Stimulated activated CD8-positive, alpha-beta memory T cell treated with anti-CD3 and anti-CD28 coated beads, Interleukin-7, amount 100 ng/mL, for 4 hours (primary cell): Measurements from ENCODE around the gene STK32B.

ENCODE experiments used
- DNase-seq, 2 donors: peaks; one replicate each; pipeline ENCODE4 v3.0.0-alpha.2; 2020; ENCODE audit warnings: low read depth in 2 of 2

The STK32B gene

DNA sequence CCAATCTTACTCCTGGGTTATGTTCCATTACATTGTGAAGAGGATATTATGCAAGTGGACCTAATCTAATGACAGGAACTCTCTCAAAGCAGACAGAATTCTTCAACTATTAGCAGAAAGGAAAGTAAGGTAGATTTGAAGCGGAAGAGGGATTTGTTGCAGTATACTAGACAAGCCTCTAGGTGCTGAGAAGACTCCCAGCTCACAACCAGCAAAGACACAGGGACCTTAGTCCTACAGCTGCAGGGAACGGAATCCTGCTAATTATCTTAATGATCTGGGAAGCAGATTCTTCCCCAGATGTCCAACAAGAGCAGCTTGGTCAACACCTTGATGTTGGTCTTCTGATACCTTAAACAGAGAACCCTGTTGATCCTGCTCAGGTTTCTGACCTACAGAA, 73.6 kb downstream of the STK32B start:
- DNase-seq = no peak

DNA sequence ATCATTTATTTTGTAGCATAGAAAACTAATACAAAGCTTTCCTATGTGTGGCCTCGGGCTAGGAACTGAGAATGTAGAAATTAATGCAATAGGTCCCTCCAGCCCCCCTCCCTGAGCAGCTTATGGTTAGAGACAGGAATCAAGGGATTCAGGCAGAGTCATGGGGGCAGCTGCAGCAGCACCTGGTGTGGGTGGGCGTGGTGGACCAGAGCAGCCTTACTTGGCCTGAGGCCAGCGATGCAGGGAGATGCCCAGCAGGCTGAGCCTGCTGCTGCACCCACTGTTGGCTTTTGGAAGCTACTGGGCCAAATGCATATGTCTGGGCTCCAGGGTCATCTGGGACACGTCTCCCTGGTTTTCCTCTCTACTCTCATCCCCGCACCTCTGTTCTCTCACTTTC, 74.0 kb downstream of the STK32B start:
- DNase-seq = no peak

DNA sequence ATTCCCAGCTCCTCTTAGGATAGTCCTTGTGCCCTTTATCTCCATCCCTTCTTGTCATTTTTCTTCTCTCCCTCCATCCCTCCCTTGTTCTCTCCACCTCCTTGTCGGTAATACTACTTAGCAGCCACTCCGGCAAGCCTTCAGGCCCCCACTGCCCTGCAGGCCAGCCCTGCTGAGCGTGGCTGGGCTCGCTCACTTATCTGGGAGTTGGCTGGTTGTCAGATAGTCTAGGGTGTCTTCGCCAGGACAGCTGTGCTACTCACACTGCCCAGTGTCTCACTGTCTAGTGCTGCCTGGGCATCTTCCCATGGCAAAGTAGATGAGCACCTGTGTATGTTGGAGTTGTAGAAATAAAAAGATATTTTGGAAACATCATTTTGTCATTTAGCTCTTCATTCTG, 75.0 kb downstream of the STK32B start:
- DNase-seq = no peak

DNA sequence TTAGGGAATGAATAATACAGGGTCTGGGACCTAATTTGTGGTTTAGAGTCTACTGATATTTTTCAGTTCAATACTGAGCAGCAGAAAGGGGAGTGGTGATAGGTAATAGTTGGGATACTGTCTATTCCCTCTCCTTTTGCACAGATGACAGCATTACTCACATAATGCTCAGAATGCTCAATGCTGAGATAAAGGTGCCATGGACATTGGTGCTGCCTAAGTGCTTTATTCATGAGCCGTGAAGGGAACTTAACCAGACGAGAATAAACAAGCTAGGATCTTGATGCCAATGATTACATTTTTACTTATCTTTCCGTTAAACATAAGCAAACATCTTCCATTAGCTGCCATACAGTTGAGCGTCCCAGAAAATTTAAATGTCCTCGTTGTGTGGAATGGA, 75.6 kb downstream of the STK32B start:
- no peak for DNase-seq

DNA sequence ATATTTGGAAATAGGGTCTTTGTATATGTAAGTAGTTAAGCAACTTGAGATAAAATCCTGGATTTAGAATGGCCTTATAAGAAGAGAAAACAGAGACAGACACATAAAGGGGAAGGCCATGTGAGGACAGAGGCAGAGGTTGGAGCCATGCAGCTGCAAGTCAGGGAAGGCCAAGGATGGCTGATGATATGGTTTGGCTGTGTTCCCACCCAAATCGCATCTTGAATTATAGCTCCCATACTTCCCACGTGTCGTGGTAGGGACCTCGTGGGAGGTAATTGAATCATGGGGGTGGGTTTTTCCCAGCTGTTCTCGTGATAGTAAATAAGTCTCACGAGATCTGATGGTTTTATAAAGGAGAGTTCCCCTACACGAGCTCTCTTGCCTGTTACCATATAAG, 76.3 kb downstream of the STK32B start:
- DNase-seq = no peak

DNA sequence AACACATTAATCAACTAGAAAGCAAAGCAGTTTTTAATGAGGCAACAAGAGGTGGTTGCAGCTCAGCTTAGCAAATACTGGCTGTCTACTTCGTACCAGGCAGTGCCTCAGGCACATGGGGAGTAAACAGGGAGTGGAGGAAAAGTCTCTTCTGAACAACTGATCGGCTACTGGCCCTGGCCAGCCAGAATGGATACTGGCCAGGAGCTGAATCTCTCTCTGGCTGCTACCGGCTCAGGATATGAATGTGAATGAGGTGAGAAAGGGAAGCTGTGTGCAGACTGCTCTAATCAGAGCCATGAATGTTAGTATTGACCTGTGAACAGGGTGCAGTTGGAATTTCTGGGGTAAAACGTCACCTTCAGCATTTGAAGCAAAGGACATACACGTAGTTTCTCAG, 77.3 kb downstream of the STK32B start:
- no peak for DNase-seq

DNA sequence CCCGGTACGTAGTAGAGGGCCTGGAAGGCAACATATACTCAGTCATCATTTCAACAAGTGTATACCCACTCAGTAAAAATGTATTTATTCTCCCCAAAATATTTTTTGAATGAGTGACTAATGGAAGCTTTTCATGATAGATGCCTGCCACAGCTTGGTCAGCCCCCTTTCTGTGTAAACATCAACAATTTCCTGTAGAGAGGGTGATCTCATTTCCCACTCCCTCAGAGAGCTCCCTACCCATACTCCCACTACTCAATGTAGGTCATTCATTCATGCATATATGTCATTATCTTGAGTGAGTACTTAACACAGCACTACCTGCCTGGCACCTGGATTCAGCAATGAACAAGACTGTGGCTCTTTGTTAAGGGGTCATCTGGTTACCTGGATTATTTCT, 81.9 kb downstream of the STK32B start:
- no peak for DNase-seq

DNA sequence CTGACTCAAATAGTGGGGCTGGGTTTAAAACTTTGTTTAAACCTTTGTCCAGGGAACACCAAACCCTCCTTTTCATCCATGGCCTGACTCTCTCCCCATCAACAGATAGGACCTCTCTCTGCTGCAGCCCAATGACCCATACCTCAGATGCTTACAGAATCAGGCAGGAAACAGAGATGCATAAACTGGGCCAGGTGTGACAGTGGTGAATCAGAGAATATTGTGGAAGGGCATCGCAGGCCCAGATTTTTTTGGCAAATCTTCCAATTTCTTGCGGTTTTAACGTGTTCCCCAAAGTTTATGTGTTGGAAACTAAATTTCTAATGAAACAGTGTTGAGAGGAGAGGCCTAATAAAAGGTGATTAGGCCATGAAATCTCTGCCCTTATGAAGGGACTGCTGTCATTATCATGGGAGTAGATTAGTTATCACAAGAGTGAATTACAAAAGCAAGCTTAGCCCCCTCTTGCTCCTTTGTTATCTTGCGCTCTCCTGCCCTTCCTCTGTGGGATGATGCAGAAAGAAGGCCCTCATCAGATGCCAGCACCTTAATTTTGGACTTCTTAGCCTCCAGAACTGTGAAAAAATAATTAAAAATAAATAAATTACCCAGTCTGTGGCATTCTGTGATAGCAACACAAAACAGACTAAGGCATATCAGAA, 82.8 kb downstream of the STK32B start:
- no peak for DNase-seq

DNA sequence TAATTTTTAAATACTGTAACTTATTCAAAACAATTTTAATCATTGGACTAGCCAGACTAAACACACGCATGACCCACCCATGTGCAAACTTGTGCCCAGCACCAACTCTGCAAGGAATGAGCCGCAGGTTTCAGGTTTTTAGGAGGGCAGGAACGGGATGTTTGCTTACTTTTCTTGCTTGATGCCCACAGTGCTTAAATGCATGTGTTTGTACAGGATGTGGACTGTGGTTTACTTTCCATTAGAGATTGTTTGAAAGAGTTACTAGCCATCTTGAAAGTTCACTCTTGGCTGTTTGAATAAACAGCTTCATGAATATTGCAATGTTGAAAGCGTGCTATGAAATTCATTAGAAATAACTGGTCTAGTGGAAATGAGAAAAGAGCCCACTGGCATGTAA, 83.3 kb downstream of the STK32B start:
- no peak for DNase-seq

DNA sequence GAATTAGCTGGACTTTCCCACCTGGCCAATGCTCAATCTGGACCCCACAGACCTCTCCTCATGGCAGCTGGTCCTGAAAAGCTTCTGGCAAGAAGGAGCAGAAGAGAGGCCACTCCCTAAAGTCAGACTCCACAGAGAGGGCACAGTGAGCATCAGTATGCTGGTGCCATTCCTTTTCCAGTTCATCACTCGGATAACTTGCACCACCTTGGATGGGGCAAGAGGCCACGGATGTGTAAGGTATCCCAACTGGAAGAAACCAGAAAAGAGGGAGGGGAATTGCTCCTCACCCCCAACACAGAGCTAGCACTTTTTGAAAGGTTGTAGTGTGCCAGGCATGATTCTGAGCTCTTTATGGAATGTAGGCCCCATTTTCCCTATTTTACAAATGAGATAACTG, 85.9 kb downstream of the STK32B start:
- no peak for DNase-seq

DNA sequence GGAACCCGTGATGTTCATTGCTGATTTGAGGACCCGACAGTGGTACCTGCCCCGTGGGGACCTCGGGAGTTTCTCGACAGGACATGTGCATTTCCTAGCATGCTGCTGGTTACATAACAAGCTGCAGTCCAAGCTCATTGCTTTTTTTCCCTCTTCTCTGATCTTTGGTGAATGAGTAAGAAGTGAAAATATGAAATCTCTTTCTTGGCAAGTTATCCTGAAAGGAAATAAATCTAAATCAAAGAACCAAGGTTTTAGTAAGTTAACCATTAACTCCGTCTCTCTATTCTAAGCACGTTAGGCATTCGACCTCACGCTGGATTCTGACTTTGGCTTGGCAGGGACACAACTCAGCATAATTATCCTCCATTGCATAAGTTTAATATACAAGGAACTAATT, 86.6 kb downstream of the STK32B start:
- no peak for DNase-seq

DNA sequence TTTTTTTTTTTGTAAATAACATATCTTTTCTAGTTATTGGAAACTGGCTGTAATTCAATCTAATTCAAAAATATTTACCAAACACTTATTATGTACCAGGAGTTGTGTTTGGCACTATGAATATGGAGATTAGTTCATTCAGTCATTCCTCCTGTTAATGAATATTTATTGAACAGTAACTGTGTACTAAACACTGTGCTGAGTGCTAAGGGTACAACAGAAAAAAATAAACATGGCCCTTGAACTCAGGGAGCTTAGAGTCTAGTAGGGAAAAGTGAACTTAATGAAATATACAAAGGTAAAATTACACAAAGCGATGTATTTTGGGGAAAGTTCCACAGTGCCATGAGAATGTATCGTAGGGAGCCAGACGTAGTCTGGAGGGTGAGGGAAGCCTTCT, 87.1 kb downstream of the STK32B start:
- no peak for DNase-seq

DNA sequence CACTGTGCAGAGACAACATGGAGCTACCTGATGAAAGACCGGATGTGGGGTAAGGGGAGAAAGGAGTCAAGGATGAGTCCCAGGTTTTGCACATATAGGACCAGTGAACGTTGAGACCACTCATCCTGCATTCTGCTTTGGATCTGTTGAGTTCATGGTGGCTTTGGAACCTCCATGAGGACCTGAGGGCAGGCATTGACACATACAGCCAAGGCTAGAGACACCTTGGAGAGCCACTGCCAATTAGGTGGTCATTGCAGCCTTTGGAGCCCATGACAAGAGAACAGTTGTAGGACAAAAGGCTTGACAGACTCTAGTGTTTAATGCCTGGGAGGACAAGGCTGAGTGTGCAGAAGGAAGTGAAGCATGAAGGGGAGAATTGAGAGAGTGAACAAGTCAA, 87.9 kb downstream of the STK32B start:
- DNase-seq = no peak

DNA sequence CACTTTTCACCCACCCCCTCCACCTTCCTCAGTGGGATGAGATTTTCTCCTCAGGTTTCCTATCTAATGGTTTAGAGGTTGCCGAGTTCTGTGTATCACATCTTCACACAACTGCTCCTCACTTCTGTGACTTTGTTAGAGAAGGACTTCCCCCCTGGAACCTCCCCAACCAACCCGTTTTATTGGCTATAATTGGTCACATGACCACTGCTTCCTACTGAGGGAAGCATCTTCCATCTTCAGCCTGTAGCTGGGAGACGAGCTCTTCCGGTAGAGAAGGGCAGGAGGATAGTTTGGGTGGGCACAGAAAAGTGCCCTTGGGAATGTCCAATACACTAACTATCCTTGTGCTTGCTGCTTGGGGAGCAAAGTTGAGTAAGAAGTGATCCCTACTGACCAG, 90.5 kb downstream of the STK32B start:
- DNase-seq = no peak

DNA sequence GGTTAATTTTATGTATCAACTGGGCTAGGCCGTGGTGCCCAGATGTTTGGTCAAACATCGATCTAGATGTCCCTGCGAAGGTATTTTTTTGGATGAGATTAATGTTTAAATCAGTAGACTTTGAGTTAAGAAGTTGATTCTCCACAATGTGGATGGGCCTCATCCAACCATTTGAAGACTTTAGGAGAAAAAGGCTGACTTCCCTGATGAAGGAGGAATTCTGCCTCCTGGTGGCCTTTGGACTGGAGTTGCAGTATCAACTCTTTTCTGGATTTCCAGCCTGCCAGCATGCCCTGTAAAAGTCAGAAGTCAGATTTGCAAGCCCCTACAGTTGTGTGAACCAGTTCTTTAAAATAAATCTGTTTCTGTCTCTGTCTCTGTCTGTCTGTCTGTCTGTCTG, 91.4 kb downstream of the STK32B start:
- no peak for DNase-seq

DNA sequence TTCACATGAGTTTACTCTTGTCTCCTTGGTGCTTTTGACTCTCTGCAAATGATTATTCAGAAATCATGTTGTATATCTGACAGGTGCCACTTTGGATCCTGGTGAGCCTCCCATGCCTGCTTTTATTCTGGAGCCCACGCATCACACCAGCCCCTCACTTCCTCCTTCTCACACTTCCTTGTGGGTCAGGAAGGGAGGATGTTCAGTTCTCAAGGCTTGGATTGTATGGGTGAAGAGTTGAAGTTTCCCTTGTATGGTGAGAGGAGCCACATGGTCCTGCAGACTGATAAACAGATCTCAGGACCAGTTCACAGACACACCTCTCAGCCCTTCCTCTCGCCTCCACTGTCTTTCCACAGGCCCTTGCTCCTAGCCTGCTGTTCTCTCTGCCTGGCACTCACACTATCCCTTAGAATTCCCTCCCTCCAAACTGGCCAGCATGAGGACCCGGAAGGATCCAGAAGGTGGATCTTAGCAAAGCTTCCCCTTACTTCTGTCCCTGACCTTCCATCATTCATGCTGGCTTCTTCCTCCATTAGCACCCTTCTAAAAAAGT, 92.1 kb downstream of the STK32B start:
- DNase-seq = no peak

DNA sequence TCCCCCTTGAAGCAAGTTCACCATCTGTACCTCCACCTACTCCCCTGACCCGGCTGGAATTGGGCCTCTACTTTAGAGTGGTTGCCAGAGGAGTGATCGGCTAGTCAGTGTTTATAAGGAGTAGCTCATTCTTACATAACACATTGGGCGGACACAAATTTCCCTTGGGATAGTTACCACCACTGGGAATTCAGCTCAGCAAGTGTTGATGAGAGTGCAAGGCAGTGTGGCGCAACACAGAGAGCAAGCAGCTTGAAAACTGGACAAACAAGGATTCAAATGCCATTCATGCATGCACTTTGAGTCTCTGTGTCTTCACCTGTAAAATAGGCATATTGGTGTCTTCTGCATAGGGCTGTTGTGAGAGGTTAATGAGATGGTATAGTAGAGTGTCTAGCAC, 92.7 kb downstream of the STK32B start:
- no peak for DNase-seq

DNA sequence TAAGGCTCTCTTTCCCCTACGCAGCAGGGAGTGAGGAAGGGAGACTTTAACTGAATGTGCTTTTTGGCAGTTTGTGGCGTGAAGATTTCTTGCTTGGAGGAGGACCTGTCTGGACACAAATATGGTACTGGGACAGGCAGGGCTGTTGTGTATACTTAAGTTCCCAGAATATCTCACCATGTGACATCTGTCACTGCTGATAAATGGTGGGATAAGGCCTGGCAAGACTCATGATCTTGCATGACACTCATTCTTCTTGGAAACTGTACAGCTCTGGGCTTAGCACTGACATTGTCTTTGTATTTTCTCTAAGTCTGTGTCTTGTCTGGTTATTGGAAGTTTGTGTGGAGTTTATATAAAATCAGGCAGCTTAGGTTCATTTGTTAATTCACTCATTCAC, 93.1 kb downstream of the STK32B start:
- DNase-seq = no peak

DNA sequence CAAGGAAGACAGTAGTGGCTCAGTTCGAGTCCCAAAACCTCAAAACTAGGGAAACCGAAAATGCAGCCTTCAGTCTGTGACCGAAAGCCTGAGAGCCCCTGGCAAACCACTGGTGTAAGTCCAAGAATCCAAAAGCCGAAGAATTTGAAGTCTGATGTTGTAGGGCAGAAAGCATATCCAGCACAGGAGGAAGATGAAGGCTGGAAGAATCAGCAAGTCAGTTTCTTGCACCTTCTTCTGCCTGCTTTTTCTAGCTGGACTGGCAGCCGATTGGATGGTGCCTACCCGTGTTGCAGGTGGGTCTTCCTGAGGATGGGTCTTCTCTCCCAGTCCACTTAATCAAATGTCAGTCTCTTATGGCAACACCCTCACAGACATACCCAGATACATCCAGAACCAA, 95.0 kb downstream of the STK32B start:
- no peak for DNase-seq

DNA sequence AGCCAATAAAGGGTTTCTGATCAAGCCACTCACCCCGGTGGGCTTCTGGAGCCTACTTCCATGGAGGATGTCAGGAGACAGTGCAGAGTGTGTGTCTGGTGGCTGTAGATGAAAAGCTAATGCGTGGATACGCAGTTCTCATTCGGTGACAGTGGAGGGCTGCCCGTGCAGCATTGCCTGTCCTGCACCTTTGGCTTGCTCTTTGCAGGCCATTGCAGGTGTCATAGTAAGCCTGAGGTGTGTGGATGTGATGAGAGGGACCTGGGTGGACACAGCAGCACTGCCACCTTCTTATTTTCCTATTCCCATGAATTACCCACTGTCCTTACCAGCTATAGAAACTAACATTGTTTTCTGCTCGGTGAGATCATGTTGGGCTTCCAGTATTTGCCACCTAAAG, 101.2 kb downstream of the STK32B start:
- no peak for DNase-seq

DNA sequence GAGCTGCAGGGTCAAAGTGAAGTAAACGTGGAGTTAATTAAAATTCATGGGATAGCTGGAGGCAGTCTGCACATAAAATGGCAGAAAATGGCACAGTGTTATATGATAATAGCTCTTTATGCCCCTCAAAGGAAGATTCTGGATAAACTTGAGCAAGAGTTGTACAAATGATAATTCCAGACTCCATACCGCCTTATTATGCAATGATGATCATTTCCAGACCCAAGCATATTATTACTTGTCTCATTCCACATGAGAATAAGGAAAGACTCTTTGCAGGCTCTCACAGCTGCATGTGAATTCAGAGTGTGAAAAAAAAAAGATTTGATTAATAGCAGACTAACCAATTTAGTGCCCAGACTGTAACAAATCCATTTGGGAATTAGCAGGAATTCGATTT, 105.4 kb downstream of the STK32B start:
- no peak for DNase-seq

DNA sequence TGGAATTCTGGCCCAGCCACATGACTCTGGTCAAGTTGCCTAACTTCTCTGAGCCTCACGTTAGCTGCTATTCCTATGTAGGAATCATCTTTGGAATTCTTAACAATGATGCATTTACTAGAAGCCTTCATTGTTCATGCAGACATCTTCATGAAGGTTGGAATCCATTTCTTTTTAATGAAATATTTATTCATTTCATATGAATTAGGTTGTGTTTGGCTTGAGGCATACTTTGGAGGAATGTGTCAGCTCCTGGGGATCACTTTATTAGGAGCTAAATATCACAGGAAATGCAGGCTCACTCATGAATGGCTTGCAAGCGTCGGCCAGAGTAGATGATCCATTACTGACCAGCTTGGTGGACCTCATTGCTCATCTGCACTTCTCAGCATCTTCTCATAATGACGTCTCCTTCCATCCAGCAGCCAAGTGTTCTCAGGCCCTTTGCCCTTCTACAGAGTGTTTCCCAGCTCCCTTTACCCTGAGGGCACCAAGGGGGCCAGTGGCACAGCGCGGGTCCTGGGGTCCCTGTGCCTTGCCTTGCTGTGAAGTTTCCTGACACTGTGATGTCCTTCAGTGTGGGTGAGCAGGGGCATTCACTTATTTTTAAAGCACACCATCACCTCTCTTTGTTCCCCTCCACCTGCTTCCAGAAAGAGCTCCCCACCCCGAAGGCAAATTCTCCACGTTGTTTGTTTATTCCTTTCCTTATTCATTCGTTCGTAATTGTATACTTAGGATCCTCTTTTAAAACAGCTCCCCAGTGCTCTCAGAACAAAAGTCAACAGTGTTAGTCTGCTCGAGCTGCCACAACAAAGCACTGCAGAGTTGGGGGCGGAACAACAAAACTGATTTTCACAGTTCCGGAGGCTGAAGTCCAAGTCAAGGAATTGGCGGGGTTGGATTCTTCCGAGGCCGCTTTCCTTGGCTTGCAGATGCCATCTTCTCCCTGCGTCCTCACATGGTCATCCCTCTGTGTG, 106.8 kb downstream of the STK32B start:
- no peak for DNase-seq

DNA sequence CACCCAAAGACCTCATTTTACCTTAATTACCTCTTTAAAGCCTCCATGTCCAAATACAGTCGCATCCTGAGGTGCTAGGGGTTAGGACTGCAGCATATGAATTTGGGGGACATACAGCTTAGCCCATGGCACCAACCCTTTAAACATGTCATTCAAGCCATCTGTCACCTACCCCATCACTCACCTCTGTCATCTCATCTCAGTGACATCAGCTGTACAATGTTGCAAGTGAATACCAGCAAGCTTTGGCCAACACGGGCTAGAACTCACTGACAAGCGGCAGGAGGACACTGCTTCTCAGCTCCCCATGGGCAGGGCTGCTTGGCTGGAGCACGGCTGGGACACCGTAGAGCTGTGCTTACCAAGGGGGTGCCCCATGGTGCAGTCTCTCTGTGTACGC, 107.5 kb downstream of the STK32B start:
- no peak for DNase-seq
